22Rv1 (cell line): ENCODE data around the gene SRP68.

Experiments
- ZFX ChIP-seq: fragments of 450-650 bp; IDR thresholded peaks from 2 replicates; pipeline ENCODE4 v1.6.1; 2017; ENCODE audit warnings: antibody characterized with exemption, borderline replicate concordance
- TF ChIP-seq, protein P1 (sequence below): fragments of 450-650 bp; IDR thresholded peaks from 2 replicates; pipeline ENCODE4 v1.5.1; 2017; ENCODE audit warnings: mild to moderate bottlenecking

DNA sequence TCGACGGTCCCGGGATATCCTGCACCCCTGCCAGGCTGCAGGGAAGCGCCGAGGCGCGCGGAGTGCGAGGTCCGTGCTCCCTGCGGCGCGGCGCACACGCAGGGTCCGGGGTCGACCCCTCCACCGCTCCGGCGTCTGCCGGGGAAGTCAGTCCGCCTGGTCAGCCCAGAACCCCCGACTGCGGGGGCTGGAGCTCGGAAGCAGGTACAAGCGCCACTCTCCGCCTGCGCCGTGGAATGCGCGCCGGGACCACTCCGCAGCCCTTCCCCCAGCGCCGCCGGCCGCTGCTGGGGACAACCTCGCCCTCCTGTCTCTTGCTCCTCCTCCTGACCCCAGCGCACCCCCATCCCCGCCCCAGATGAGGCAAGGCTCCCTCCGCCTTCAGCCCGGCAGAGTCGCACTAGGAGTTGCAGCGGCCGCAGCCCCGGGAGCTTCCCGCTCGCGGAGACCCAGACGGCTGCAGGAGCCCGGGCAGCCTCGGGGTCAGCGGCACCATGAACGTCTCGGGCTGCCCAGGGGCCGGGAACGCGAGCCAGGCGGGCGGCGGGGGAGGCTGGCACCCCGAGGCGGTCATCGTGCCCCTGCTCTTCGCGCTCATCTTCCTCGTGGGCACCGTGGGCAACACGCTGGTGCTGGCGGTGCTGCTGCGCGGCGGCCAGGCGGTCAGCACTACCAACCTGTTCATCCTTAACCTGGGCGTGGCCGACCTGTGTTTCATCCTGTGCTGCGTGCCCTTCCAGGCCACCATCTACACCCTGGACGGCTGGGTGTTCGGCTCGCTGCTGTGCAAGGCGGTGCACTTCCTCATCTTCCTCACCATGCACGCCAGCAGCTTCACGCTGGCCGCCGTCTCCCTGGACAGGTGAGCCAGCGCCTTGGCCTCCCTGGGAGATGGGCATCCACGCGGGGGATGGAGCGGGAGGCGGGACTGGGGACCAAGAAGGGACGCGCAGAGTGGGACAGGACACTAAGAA, 2.4 kb upstream of the SRP68 start, which contains the start of gene GALR2:
- TF ChIP-seq, protein P1, sequence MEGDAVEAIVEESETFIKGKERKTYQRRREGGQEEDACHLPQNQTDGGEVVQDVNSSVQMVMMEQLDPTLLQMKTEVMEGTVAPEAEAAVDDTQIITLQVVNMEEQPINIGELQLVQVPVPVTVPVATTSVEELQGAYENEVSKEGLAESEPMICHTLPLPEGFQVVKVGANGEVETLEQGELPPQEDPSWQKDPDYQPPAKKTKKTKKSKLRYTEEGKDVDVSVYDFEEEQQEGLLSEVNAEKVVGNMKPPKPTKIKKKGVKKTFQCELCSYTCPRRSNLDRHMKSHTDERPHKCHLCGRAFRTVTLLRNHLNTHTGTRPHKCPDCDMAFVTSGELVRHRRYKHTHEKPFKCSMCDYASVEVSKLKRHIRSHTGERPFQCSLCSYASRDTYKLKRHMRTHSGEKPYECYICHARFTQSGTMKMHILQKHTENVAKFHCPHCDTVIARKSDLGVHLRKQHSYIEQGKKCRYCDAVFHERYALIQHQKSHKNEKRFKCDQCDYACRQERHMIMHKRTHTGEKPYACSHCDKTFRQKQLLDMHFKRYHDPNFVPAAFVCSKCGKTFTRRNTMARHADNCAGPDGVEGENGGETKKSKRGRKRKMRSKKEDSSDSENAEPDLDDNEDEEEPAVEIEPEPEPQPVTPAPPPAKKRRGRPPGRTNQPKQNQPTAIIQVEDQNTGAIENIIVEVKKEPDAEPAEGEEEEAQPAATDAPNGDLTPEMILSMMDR, result no peak
- no peak for TF ChIP-seq ZFX
